ENCODE data around the gene ACOT4.
A peak's percentile ranks its signal among the peaks of the same experiment; 100 is the strongest.
"Not testable (repeated sequence)": the region's sequence is repeated elsewhere in the genome, so short reads cannot be mapped to it uniquely, and the experiment has no call there.

Gene ACOT4

DNA sequence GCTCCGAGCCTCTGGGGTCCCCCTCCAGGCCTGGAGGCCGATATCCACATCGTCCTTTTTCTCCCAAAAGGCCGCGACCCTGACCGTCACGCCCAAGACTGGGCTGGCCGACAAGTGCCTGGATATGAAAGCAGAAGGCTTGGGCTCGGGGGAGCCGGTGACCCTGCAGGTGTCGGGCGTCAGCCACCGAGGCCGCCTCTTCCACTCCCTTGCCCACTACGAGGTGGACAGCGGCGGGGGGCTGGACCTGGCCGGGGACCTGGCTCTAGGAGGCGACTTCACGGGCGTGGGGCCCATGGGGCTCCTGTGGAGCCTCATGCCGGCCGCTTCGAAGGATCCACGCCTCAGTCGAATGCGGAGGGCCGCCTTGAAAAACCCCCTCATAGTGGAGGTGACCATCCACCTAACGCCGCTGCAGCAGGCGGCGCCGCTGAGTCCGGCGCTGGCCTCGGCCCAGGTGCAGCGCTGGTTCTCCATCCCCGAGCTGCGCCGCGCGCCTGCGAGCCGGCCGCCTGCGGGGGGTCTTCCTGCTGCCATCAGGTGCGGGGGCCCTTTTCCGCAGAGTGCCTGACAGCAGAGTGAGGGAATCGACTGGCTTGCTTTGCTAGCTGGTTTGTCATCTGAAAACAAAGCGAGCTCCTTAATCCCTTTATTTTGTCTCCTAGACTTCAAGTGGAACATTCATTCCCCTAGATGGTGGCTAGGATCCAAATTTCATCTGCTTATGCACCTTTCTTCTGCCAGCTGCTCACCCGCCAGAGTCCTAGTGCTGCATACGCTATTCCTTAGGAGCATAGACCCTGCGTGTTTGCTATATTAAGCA, 42.5 kb downstream of the ACOT4 start:
- peak; percentile 11 for DNase-seq

DNA sequence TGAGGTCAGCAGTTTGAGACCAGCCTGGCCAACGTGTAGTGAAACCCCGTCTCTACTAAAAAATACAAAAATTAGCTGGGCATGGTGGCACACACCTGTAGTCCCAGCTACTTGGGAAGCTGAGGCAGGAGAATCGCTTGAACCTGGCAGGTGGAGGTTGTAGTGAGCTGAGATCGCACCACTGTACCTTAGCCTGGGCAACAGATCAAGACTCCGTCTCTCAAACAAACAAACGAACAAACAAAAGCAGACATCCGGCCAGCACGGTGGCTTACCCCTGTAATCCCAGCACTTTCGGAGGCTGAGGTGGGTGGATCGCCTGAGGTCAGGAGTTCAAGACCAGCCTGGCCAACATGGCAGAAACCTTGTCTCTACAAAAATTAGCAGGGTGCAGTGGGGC, 44.7 kb downstream of the ACOT4 start:
- not testable (repeated sequence) for DNase-seq

DNA sequence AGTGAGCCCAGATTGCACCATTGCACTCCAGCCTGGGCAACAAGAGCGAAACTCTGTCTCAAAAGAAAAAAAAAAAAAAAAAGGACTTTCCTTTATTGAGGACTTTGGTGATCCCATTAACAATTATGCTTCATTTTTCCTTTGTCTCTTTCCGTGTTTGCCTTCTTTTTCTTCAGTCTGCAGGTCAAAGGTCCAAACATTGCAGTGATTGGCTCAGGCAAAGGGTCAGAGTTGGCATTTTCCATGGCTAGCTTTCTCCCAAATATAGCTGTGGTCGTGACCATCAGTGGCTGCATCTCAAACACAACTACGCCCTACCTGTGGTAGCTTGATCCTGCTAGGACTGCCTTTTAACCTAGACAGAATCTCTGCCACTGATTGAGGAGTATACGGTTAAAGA, 46.2 kb downstream of the ACOT4 start:
- no peak for DNase-seq

DNA sequence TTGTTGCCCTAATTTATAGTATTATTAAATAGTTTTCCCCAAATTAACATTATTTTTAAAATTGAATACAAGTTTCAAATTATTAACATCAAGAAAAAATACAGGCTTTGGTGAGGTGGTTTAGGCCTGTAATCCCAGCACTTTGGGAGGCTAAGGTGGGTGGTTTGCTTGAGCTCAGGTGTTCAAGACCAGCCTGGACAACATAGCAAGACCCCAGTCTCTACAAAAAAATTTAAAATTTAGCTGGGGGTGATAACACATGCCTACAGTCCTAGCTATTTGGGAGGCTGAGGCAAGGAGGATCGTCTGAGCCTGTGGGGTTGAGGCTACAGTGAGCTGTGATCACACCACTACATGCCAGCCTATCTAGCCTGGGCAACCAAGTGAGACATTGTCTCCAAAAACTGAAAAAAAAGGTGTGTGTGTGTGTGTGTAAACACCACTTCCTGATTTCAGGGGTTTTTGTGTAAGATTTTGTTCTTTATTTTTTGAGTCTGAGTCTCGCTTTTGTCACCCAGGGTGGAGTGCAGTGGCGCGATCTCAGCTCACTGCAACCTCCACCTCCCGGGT, 49.2 kb downstream of the ACOT4 start:
- no peak for DNase-seq

DNA sequence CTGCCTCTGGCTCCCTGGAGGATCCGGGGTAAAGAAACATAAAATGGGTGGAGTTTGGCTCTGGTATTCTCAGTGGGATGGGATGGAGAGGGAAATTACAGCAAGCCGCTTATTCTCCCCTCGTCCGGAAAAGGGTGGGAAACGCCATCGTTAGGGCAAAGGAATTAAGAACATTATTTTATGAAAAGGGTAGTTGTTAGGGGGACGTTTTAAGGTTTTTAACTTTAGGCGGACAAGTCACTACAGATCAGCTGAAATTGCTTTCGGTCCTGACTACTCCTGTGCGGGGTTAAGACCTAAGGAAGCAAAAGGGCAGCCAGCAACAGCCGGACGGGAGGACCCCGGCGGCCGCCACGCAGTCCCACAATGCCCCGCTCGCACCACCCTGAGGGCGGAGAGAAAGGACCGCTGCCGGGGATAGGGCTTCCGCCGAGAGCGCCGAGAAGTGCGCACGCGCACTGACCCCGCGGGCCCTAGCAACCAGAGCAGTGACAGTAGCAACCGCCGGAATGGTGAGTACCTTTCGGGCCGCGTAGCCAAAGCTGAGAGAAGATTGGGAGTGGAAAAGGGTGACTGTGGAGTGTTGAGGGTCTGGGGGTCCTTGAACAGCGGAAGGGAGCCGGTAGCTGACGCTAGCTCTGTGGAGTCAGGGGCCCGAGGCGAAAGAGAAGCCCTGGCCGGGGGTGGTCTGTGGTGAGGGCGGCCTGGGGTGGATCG, 53.0 kb downstream of the ACOT4 start, which contains the start of gene DNAL1:
TSS of gene DNAL1 (plus strand) at position 456 of the 717 bp plus-strand sequence. CDS start at position 510, 54 bp downstream.
- DNase-seq = peak; percentile 91

DNA sequence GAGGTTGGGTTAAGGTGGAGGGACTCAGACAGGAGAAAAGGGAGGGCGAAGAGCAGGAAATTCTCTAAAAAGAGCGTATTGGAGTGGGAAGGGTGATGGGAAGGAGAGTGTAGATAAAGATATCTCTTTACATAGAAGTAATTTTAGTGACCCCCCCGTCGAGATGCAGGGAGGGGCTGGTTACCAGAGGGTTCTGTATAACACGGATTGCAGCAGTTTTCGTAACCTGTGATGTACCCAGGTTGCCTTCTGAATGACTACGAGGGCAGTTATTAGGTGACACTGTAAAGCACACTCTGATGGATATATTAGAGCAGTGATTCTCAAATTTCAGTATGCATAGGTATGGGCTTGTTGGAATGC, 53.6 kb downstream of the ACOT4 start:
- DNase-seq = no peak

Data from RPMI8226 (cell line).